ENCODE measurements around the gene ZCRB1.

The ZCRB1 gene

GRCh38 chr12:42284157-42284556 lies 41.7 kb downstream of the ZCRB1 start:
- H3K27ac ChIP-seq: no peak overlapping the region
- DNase-seq (ENCODE audit: low read depth, low spot score): no peak

GRCh38 chr12:42283739-42284138 lies 42.2 kb downstream of the ZCRB1 start:
- DNase-seq (ENCODE audit: low read depth, low spot score): no peak
- no peak overlapping the region for H3K27ac ChIP-seq

GRCh38 chr12:42282294-42282693 lies 43.6 kb downstream of the ZCRB1 start:
- H3K27ac ChIP-seq: no peak overlapping the region
- DNase-seq (ENCODE audit: low read depth, low spot score): no peak

- no peak overlapping the region for H3K27ac ChIP-seq
- no peak for DNase-seq (ENCODE audit: low read depth, low spot score)
Measured at GRCh38 chr12:42281844-42282243, 44.0 kb downstream of the ZCRB1 start.

GRCh38 chr12:42281278-42281677 lies 44.6 kb downstream of the ZCRB1 start:
- DNase-seq (ENCODE audit: low read depth, low spot score): no peak

GRCh38 chr12:42278128-42278510 lies 47.8 kb downstream of the ZCRB1 start:
- no peak overlapping the region for H3K27ac ChIP-seq
- no peak for DNase-seq (ENCODE audit: low read depth, low spot score)

More at GRCh38 chr12:42281278-42281677, 44.6 kb downstream of the ZCRB1 start:
- H3K27ac ChIP-seq: no peak overlapping the region

- no peak for DNase-seq (ENCODE audit: low read depth, low spot score)
- H3K27ac ChIP-seq: no peak overlapping the region
Measured at GRCh38 chr12:42277396-42278127, 48.3 kb downstream of the ZCRB1 start.

GRCh38 chr12:42275499-42275898 lies 50.4 kb downstream of the ZCRB1 start:
- DNase-seq (ENCODE audit: low read depth, low spot score): no peak
- no peak overlapping the region for H3K27ac ChIP-seq

GRCh38 chr12:42273706-42274105 lies 52.2 kb downstream of the ZCRB1 start:
- no peak for DNase-seq (ENCODE audit: low read depth, low spot score)
- no peak overlapping the region for H3K27ac ChIP-seq

- H3K27ac ChIP-seq: no peak overlapping the region
- DNase-seq (ENCODE audit: low read depth, low spot score): no peak
Measured at GRCh38 chr12:42270596-42270995, 55.3 kb downstream of the ZCRB1 start.

GRCh38 chr12:42267413-42268190 lies 58.3 kb downstream of the ZCRB1 start:
- no peak overlapping the region for H3K27ac ChIP-seq
- DNase-seq (ENCODE audit: low read depth, low spot score): no peak

- no peak overlapping the region for H3K27ac ChIP-seq
- DNase-seq (ENCODE audit: low read depth, low spot score): no peak
Measured at GRCh38 chr12:42266579-42267230, 59.2 kb downstream of the ZCRB1 start.

GRCh38 chr12:42262271-42262670 lies 63.6 kb downstream of the ZCRB1 start:
- H3K27ac ChIP-seq: no peak overlapping the region
- no peak for DNase-seq (ENCODE audit: low read depth, low spot score)

Data from epithelial cell of prostate (primary cell).